Muscle layer of duodenum (tissue), 2 donors: ENCODE measurements around the gene SYTL5.

ENCODE experiments used
- H3K27ac ChIP-seq: one replicate; pipeline ENCODE4 v1.7.0; 2013; ENCODE audit warnings: mild to moderate bottlenecking, low read length
- H3K27me3 ChIP-seq: one replicate; pipeline ENCODE4 v1.7.0; 2013; ENCODE audit warnings: low read depth, mild to moderate bottlenecking, control low read depth, low read length
- H3K36me3 ChIP-seq, 2 donors: one replicate each; pipeline ENCODE4 v1.7.0; 2013; ENCODE audit warnings: low read length in 2 of 2, control low read depth in 1 of 2, mild to moderate bottlenecking in 1 of 2; ENCODE audit not compliant: insufficient read depth in 2 of 2, control insufficient read depth in 1 of 2
- H3K4me1 ChIP-seq, 2 donors: one replicate each; pipeline ENCODE4 v1.7.0; 2013; ENCODE audit warnings: low read length in 2 of 2, mild to moderate bottlenecking in 2 of 2, control low read depth in 1 of 2, moderate library complexity in 1 of 2; ENCODE audit not compliant: insufficient read depth in 2 of 2, control insufficient read depth in 1 of 2
- H3K4me3 ChIP-seq, 2 donors: one replicate each; pipeline ENCODE4 v1.7.0; 2013; ENCODE audit warnings: low read length in 2 of 2, low read depth in 1 of 2, mild to moderate bottlenecking in 1 of 2
- H3K9me3 ChIP-seq, 2 donors: one replicate each; pipeline ENCODE4 v1.7.0; 2013; ENCODE audit warnings: low read length in 2 of 2, control low read depth in 1 of 2, mild to moderate bottlenecking in 1 of 2; ENCODE audit not compliant: control insufficient read depth in 1 of 2
- donor health status: healthy.

The SYTL5 gene

DNA sequence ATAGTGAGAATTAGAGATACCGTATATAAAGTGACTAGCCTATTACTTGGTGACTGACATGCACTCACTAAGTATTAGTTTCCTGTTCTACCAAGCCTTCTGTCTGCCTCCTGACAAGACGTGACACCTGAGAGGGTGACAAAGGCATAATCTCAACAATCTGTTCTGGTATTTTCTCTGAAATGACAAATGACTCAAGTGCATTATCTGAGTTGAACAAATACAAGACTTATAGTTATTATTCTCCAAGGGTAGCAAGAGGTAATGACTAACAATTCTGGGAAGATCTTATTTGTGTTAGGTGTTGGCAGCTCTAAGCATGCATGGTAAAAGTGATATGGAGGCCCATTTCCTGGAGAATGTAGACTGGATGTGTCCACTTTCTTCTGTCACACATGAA, 60.6 kb downstream of the SYTL5 start:
- H3K27ac ChIP-seq = no peak overlapping the region
- H3K36me3 ChIP-seq = no peaks in the 10 kb centered on the region
- H3K4me1 ChIP-seq = no peaks in the 10 kb centered on the region
- no peaks in the 10 kb centered on the region for H3K9me3 ChIP-seq
- H3K27me3 ChIP-seq = no peaks in the 10 kb centered on the region
- no peak overlapping the region for H3K4me3 ChIP-seq

- no peaks in the 10 kb centered on the region for H3K9me3 ChIP-seq
- H3K4me3 ChIP-seq = no peak overlapping the region
- no peaks in the 10 kb centered on the region for H3K27me3 ChIP-seq
- H3K36me3 ChIP-seq = no peaks in the 10 kb centered on the region
- no peaks in the 10 kb centered on the region for H3K4me1 ChIP-seq
- no peak overlapping the region for H3K27ac ChIP-seq
These were observed 62.9 kb downstream of the SYTL5 start for GRCh38 chrX:38069273-38069672.

DNA sequence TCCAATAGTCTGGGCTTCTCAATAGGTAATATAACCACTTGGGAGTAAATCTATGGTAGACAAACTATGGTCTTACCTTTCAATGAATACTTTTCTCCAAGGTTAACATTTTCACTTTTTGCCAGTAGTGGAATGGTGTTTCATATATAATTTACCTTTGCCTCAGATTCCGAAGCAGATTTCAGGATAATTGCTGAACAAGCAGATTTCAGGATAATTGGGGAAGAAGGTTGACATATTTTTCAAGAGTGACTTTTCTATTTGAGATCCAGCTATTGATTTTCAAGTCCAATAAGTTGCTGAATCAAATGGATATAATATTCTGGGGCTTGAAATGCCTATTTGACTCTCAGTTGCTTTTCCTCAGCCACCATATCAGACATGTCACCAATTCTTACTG, 63.6 kb downstream of the SYTL5 start:
- no peak overlapping the region for H3K27ac ChIP-seq
- H3K9me3 ChIP-seq = no peaks in the 10 kb centered on the region
- H3K27me3 ChIP-seq = no peaks in the 10 kb centered on the region
- H3K4me1 ChIP-seq = no peaks in the 10 kb centered on the region
- H3K4me3 ChIP-seq = no peak overlapping the region
- no peaks in the 10 kb centered on the region for H3K36me3 ChIP-seq

GRCh38 chrX:38079463-38079862, 73.1 kb downstream of the SYTL5 start:
- H3K27me3 ChIP-seq = no peaks in the 10 kb centered on the region
- H3K4me3 ChIP-seq = no peak overlapping the region
- no peak overlapping the region for H3K27ac ChIP-seq
- no peaks in the 10 kb centered on the region for H3K4me1 ChIP-seq
- no peaks in the 10 kb centered on the region for H3K9me3 ChIP-seq
- H3K36me3 ChIP-seq = no peaks in the 10 kb centered on the region

GRCh38 chrX:38080808-38081207, 74.5 kb downstream of the SYTL5 start:
- Histone ChIP-seq H3K36me3 (no peaks in the 10 kb centered on the region), H3K27ac (no peak overlapping the region), H3K4me3 (no peak overlapping the region), H3K9me3 (no peaks in the 10 kb centered on the region), H3K27me3 (no peaks in the 10 kb centered on the region), H3K4me1 (no peaks in the 10 kb centered on the region)

GRCh38 chrX:38081909-38082308, 75.6 kb downstream of the SYTL5 start:
- Histone ChIP-seq H3K9me3 (no peaks in the 10 kb centered on the region), H3K36me3 (no peaks in the 10 kb centered on the region), H3K4me3 (no peak overlapping the region), H3K4me1 (no peaks in the 10 kb centered on the region), H3K27ac (no peak overlapping the region), H3K27me3 (no peaks in the 10 kb centered on the region)

DNA sequence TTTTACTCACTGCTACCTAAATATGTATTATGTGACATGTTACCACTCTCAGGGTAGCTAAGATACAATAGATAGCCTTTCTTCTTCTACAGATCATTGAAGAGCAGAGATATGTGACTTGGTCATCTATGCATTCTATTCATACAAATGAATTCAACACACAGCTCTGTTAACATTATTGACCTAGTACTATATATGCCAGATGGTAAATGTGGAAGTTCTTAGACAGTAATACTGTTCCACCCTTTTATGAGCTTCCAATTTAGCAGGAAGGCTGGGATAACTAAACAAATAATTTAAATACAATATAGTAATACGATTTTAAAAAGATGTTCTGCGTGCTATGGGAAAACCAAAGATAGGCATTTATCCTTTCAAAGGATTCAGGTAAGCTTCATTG, 76.0 kb downstream of the SYTL5 start:
- H3K27me3 ChIP-seq = no peaks in the 10 kb centered on the region
- no peak overlapping the region for H3K4me3 ChIP-seq
- H3K4me1 ChIP-seq = no peaks in the 10 kb centered on the region
- H3K27ac ChIP-seq = no peak overlapping the region
- H3K36me3 ChIP-seq = no peaks in the 10 kb centered on the region
- no peaks in the 10 kb centered on the region for H3K9me3 ChIP-seq

GRCh38 chrX:38085813-38086212, 79.5 kb downstream of the SYTL5 start:
- Histone ChIP-seq H3K27ac (no peak overlapping the region), H3K9me3 (no peaks in the 10 kb centered on the region), H3K4me1 (no peaks in the 10 kb centered on the region), H3K4me3 (no peak overlapping the region), H3K27me3 (no peaks in the 10 kb centered on the region), H3K36me3 (no peaks in the 10 kb centered on the region)

DNA sequence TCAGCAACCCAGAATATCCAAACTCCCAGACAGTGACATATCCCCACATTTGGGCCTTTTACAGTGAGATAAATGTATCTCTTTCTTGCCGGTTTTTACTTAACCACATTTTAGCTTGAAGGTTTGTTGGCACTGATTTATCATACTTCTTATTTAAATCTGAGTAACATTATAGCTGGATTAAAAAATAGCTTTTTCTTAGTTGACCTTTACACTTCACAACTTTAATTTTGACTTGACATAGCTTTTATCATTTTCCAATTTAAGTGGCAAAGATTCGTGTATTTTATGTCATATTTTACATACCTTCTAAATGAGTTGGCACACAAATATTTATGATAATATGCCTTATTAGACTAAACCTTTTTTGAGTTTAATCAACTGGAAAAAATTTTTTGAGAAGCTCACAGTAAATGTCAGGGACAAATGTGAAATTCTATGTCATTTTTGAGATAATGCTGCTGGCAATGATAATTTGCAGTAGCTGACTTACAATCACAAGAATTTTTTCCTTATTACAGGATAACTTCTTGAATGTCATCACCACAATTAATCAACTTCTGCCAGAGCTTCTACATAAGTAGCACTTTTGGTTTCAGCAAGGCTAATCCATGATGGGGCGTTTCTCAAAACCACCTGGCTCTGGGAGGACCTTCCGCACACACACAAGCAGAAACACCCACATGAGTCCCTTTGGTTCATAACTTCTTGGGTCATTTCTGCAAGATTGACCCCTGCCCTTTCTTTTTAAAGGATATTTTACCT, 80.3 kb downstream of the SYTL5 start:
- Histone ChIP-seq H3K27me3 (no peaks in the 10 kb centered on the region), H3K4me3 (no peak overlapping the region), H3K9me3 (no peaks in the 10 kb centered on the region), H3K36me3 (no peaks in the 10 kb centered on the region), H3K4me1 (no peaks in the 10 kb centered on the region), H3K27ac (no peak overlapping the region)

GRCh38 chrX:38087594-38087993, 81.2 kb downstream of the SYTL5 start:
- Histone ChIP-seq H3K27ac (no peak overlapping the region), H3K9me3 (no peaks in the 10 kb centered on the region), H3K4me1 (no peaks in the 10 kb centered on the region), H3K36me3 (no peaks in the 10 kb centered on the region), H3K27me3 (no peaks in the 10 kb centered on the region), H3K4me3 (no peak overlapping the region)

- Histone ChIP-seq H3K4me3 (no peak overlapping the region), H3K27me3 (no peaks in the 10 kb centered on the region), H3K9me3 (no peaks in the 10 kb centered on the region), H3K4me1 (no peaks in the 10 kb centered on the region), H3K27ac (no peak overlapping the region), H3K36me3 (no peaks in the 10 kb centered on the region)
These were observed 83.0 kb downstream of the SYTL5 start for GRCh38 chrX:38089173-38089982.
